Activated CD8-positive, alpha-beta memory T cell treated with anti-CD3 and anti-CD28 coated beads for 36 hours (primary cell): ENCODE results near the gene HCFC1R1. TPM values are rescaled to one million over a fixed set of nuclear protein-coding genes. Genes with fewer than 3 reads are reported as not detected.

Source experiments
- CTCF ChIA-PET: fragments of 350-600 bp; sonication (Branson Sonifier 250); formaldehyde crosslinking; loops from one replicate; lab custom pipeline; 2021; ENCODE audit warnings: antibody characterized with exemption; lab: Charles Lee
- POLR2A ChIA-PET: fragments of 350-600 bp; sonication (Branson Sonifier 250); formaldehyde crosslinking; loops from one replicate; lab custom pipeline; 2021; ENCODE audit warnings: antibody characterized with exemption; lab: Charles Lee
- total RNA-seq, 2 experiments: library from RNA; stranded (reverse); gene quantifications; one replicate each; pipeline ENCODE4 v1.2.3, GENCODE V29; 2021

The HCFC1R1 gene
- total RNA-seq, 2 experiments from 2014 or later = 27.5 to 28.5 TPM

GRCh38 chr16:3001316-3001715 is 22.4 kb downstream of the HCFC1R1 start:
- CTCF ChIA-PET = interaction anchor here (1.6 to 2.1 kb wide), 2 partner anchors 27 to 30 kb away, joined by 6 to 12 read pairs; no protein-coding TSS in a partner anchor
- POLR2A ChIA-PET = no interaction called here

DNA sequence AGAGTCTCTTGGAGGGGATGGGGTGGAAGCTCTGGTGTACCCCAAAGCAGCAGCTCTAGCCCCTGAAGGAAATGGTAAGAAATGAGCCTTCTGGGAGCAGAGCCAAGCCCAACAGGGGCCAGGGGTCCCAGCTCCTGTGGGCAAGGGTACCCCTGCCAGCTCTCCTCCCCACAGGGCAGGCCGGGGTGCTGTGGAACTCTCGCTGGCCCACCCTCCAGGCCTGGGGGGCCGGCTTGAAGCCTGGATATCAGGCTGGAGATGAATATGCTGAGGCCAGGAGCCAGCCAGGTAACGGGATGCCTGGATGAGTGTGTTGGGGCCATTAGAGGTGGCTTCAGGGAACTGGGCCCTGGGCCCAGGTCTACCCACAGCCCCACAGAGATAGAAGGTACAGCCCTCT is 23.2 kb downstream of the HCFC1R1 start:
- CTCF ChIA-PET = interaction anchor here (1.6 to 2.1 kb wide), 2 partner anchors 28 to 31 kb away, joined by 6 to 12 read pairs; no protein-coding TSS in a partner anchor

DNA sequence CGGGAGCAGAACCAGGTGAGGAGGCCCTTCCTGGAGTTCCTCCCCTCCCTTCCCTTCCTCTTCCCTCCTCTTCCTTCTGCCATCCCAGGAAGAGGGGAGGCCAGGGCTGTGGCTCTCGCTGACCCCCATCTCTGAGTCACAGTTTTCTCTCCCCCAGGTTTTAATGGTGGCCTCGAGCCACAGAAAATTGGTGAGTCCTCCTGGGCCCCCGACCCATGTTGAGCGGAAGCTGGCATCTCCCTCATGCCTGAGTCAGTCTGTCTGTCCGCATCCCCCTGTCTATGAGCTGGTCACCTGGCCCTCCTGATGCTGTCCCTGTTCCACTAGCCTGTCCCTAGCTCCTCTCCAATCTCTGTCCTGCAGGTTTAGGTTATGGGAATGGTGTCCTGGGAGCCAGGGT is 23.8 kb downstream of the HCFC1R1 start:
- ChIA-PET CTCF (interaction anchor here (2.1 kb wide), 1 partner anchor 29 kb away, joined by 12 read pairs; no protein-coding TSS in a partner anchor), POLR2A (no interaction called here)

More for the DNA sequence above, 23.2 kb downstream of the HCFC1R1 start:
- POLR2A ChIA-PET = no interaction called here

DNA sequence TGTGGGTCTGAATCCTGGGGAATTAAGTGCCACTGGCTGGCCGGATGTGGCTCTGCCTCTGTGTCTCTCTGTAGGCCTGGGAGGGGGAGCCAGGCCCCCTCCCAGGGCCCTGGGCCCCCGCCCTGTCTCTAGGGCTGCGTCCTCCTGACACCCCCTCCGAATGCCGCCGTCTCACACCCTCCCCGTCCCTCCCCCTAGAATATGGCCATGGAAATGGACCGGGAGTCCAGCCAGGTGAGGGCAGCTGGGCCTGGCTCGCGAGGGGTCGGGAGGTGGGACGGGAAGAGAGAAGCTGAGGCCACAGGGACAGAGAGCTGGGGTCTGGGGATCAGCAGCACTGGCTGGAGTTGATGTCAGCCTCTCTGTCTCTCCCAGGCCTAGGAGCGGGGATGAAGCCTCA is 27.4 kb downstream of the HCFC1R1 start:
- ChIA-PET POLR2A (no interaction called here), CTCF (interaction anchor here (0.8 kb wide), 1 partner anchor 32 kb away, joined by 3 read pairs; no protein-coding TSS in a partner anchor)

- ChIA-PET CTCF (no interaction called here), POLR2A (no interaction called here)
Measured at GRCh38 chr16:2992383-2993081, 31.2 kb downstream of the HCFC1R1 start.

GRCh38 chr16:2991566-2992261 is 32.0 kb downstream of the HCFC1R1 start:
- ChIA-PET CTCF (interaction anchor here (0.8 kb wide), 1 partner anchor 16 kb away, joined by 3 read pairs; no protein-coding TSS in a partner anchor), POLR2A (no interaction called here)

DNA sequence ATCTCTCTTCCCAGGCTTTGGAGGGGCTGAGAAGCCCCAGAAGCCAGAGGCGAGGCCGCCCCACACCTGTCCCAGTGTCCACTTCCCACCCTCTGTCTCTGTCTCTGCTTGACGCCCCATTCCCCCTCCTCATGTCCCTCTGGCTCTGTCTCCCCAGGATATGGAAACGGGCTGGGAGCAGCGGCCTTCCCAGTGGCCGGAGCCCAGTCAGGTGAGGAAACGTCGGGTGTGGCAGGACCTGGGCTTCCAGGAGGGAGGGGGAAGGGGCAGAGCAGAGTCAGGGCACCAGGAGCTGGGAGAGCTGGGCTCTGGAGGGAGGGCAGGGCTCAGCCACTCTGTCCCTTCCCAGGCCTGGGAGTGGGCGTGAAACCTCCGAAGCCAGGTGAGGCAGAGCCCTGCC is 32.9 kb downstream of the HCFC1R1 start:
- POLR2A ChIA-PET = no interaction called here
- CTCF ChIA-PET = interaction anchor here (0.8 kb wide), 1 partner anchor 17 kb away, joined by 3 read pairs; no protein-coding TSS in a partner anchor

- POLR2A ChIA-PET = no interaction called here
- CTCF ChIA-PET = interaction anchor here (1.2 kb wide), 1 partner anchor 34 kb away, joined by 3 read pairs; no protein-coding TSS in a partner anchor
Measured at GRCh38 chr16:2988590-2989099, 35.1 kb downstream of the HCFC1R1 start.

- CTCF ChIA-PET = interaction anchor here (1.0 to 1.2 kb wide), 2 partner anchors 35 to 61 kb away, joined by 3 read pairs; no protein-coding TSS in a partner anchor
- POLR2A ChIA-PET = no interaction called here
Measured at GRCh38 chr16:2987833-2988232, 35.9 kb downstream of the HCFC1R1 start.

GRCh38 chr16:2987286-2987685 is 36.5 kb downstream of the HCFC1R1 start:
- ChIA-PET CTCF (interaction anchor here (1.0 kb wide), 1 partner anchor 60 kb away, joined by 3 read pairs; no protein-coding TSS in a partner anchor), POLR2A (no interaction called here)

- ChIA-PET POLR2A (interaction anchor here (0.7 kb wide), 1 partner anchor 34 kb away, joined by 3 read pairs; no protein-coding TSS in a partner anchor), CTCF (interaction anchor here (1.0 kb wide), 1 partner anchor 59 kb away, joined by 3 read pairs; no protein-coding TSS in a partner anchor)
Measured at GRCh38 chr16:2986623-2987188, 37.0 kb downstream of the HCFC1R1 start.

- CTCF ChIA-PET = interaction anchor here (1.9 kb wide), 1 partner anchor 19 kb away, joined by 5 read pairs; no protein-coding TSS in a partner anchor
- POLR2A ChIA-PET = interaction anchor here (0.7 kb wide), 1 partner anchor 35 kb away, joined by 3 read pairs; no protein-coding TSS in a partner anchor
Measured at GRCh38 chr16:2985893-2986355, 37.8 kb downstream of the HCFC1R1 start.

DNA sequence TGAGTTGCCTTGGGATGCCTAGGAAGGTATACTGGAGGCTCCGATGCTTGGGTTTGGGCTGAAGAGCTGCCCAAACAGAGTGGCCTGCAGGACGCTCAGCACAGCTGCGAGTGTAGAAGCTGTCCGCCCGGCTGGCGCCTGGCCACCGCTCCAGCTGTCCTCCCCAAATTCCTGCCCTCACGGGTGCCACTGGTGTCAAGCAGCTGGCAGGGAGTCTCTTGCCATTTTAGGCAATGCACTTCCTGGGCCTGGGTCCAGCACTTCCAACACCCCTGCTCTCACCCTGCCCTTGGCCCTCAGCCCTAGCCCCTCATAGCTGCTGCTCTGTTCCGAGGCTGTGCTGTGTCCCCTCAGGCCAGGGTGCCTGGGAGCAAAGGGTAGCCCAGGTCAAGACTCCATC is 38.3 kb downstream of the HCFC1R1 start:
- CTCF ChIA-PET = interaction anchor here (1.9 kb wide), 1 partner anchor 18 kb away, joined by 5 read pairs; no protein-coding TSS in a partner anchor
- POLR2A ChIA-PET = interaction anchor here (0.5 kb wide), 1 partner anchor 251 kb away, joined by 3 read pairs; no protein-coding TSS in a partner anchor

- POLR2A ChIA-PET = no interaction called here
Measured at GRCh38 chr16:2983706-2984136, 40.0 kb downstream of the HCFC1R1 start.

GRCh38 chr16:2982402-2982801 is 41.3 kb downstream of the HCFC1R1 start:
- CTCF ChIA-PET = interaction anchor here (0.7 to 1.3 kb wide), 5 partner anchors 11 to 46 kb away, joined by 3 to 6 read pairs (median 5); partner anchors contain the start of gene KREMEN2
- POLR2A ChIA-PET = no interaction called here

More at GRCh38 chr16:2983706-2984136, 40.0 kb downstream of the HCFC1R1 start:
- CTCF ChIA-PET = interaction anchor here (0.6 to 1.9 kb wide), 4 partner anchors 11 to 462 kb away, joined by 3 to 5 read pairs (median 4); partner anchors contain the start of gene KREMEN2

DNA sequence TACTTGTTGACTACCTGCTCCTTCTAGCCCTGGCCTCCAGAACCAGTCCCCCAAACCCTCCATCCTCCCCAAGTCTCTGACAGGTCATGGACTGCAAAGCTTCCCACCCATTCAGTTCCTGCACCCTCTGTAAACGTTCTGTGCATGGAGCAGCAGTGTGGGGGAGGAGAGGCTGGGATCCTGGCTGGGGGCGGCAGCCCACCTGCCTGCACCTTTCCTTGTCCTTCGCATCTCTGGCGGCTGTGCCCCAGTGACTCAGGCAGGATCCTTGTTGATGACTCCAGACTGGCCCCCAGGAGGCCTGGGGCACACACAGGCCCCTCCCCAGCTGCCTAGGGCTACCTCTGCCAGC is 41.9 kb downstream of the HCFC1R1 start:
- ChIA-PET CTCF (interaction anchor here (1.3 to 3.4 kb wide), 4 partner anchors 10 to 20 kb away, joined by 3 to 11 read pairs (median 8); partner anchors contain the start of gene PAQR4), POLR2A (no interaction called here)

DNA sequence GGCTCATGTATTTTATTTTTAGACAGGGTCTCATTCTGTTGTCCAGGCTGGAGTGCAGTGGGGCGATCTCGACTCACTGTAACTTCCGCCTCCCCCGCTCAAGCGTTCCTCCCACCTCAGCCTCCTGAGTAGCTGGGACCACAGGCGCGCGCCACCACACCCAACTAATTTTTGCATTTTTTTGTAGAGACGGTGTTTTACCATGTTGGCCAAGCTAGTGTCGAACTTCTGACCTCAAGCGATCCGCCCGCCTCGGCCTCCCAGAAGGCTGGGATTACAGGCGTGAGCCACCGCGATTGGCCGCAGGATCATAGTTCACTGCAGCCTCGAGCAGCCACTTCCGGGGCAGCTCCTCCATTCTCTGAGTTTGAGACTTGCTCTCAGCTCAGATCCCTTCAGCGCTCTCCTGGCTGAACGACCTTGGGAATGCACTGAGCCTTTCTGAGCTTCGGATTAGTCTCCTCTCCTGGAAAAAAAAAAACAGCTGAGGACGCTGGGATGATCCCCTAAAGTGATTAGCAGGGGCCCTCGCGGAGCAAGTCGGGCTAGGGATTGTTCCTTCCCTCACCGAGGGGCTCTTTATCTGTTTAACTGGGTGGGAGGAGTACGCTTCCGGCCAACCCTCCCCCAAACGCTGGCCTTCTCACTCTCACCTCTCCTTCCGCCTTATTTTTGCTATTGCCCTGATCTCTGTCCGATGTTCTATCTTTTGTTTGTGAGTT is 42.4 kb downstream of the HCFC1R1 start:
- CTCF ChIA-PET = interaction anchor here (1.3 to 3.4 kb wide), 4 partner anchors 10 to 20 kb away, joined by 3 to 11 read pairs (median 8); partner anchors contain the start of gene PAQR4
- POLR2A ChIA-PET = interaction anchor here (2.6 kb wide), 1 partner anchor 11 kb away, joined by 15 read pairs; no protein-coding TSS in a partner anchor
